ENCODE measurements around the gene PPBP.

PPBP gene, protein sequence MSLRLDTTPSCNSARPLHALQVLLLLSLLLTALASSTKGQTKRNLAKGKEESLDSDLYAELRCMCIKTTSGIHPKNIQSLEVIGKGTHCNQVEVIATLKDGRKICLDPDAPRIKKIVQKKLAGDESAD

DNA sequence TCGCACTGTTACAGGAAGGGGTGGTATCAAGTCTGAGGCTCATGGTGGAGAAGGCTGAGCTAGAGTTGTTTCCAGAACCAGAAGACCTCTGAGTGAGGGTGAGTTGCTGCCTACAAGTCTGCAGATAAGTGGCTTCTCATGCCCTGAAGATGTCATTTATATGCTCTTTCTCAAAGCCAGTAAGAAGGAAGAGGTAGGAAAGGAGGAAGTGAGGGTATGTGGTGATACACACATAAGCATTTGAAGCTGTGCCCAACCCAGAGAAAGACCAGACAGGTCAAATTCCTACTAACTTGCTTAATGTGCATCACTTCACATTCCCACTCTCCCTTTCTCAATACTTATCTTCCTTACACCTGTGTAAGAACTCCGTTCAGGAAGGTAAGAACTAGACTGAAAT lies at the start of gene PPBP:
TSS of gene PPBP (minus strand) at position 130 of the 400 bp plus-strand sequence. CDS start at position 43, 87 bp downstream.
- no peak for DNase-seq

DNA sequence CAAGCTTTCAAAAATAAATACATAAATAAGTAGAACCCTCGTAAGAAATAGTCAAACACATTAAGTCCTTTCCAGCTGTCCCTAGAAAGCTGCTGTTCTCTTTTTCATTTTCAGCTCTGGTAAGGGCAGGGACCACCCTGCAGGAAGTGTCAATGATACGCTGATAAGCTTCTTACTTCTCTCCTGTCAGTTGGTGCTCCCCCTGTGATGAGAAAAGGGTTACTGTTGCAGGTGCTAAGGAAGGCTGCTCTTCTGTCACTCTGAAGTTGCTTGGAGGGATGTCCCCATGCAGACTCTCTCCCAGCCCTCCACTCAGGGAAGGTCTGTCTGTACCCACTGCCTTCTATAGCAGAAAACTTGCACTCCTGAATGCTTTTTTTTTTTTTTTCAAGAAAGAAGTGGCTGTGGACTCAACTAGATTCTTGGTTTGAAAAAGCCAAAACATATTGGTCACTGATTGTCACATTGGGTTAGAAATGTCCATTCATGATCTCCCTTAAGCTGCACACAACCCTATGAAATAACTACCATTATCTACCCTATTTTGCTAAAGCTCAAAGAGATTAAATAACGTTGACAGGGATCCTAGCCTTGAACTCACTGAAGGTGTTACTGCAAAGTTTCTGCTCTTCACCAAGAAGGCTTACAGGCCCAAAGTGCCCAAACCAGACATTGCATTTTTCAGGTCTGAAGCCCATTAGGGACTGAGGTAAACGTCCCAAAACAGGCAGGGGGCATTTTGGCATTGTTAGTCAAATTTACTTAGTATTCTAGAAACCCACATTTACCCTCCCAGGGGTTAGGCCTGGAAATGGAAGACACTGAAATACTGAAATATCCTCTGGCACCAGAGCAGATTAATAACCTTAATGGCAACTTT lies 49.3 kb upstream of the PPBP start:
- DNase-seq: no peak

DNA sequence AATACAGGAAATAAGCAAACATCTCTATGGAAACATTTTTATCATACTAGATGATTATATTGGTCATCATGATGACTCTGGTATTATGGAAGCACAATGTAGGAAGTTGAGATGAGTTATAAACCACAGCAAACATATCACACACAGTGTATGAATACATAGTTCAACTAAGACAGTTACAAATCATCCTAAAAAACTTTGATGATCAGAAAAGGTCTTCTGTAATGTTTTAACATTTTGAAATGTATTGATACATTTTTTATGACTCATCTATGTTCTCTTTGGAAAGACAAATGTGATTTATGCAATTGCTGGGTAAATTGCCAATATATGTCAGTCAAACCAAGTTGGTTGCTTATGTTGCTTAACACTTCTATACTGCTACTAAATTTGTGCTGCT lies 45.7 kb upstream of the PPBP start:
- no peak for DNase-seq

DNA sequence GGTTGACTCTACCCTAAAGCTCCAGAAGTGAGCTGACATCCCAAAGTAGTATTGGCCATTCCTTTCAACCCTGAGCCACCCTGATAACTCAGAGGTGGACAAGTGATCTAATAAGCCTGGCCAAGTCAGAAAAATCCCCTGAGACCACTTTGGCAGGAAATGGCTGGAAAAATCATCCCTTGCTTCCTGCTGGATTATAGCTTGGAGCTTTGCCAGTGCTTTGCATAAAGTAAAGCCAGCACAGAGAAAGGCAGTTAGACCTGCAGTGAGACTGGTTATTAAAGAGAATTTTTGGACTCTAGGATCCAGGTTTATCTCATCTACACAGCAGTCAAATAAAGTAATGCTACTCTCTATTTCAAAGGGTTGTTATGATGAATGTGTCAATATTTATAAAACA lies 44.1 kb upstream of the PPBP start:
- DNase-seq: no peak

DNA sequence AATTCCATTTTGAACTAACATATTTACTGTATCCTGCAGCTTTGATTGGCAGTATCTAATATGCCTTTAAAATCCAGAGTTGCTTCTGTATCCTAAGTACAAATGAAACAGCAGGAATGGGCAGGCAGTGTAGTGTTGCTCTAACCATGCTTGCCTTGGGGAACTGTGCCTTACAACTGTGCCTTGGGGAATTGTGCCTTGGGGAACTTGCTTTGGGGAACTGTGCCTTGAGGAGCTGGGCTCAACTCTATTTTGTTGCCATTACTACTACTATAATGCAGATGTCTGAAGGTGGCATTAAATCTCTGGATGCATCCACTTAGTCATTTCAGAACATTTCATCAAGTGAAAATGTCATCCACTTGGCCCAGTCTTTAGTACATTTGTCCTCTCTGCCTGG lies 43.6 kb upstream of the PPBP start:
- no peak for DNase-seq

DNA sequence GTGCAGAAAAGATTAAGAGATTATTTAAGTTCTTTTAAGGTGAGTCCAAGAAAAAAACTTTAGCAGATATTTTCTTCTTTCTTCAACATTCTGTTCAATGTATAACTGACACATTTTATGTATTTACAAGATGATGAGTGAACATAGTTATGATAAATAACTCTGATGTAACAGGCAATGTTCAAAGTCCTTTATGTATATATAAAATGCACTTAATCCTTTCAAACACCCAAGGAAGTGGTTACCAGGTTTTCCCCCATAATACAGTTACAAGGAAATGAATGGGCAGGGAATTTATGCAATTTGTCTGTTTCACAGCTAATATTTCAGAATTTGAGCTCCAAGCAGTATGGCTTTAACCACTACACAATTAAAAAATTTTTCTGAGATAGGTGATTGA lies 42.3 kb upstream of the PPBP start:
- no peak for DNase-seq

DNA sequence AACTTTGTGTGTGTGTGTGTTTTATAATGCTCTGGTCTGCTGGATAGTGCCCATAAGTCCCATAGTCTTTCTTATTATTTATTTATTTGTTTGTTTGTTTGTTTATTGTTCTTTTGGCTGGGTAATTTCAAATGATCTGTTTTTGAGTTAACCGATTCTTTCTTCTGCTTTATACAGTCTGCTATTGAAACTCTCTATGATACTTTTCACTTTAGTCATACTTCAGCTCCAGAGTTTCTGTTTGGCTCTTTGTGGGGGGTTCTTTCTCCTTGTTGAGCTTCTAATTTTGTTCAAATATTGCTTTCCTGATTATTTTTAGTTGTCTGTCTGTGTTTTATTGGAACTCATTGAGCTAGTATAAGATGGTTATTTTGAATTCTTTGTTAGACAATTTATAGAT lies 40.5 kb upstream of the PPBP start:
- no peak for DNase-seq

DNA sequence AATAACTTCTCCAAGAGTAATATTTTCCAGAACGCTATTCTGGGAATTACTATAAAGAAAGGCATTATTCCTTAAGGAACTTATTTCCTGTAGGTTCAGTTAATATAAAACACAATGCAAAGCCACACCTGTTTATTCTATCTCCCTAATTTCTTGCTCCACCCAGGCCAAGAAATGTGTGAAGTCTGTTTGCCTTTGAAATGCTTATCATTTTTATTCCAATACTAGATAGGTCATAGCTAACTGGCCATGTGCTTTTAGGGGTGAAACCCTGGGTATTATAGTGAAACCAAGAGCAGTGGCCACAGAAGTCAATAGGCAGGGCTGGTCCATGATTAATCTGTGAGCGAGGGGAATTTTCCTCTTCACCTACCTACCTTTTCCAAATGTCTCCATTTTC lies 35.7 kb upstream of the PPBP start:
- no peak for DNase-seq

DNA sequence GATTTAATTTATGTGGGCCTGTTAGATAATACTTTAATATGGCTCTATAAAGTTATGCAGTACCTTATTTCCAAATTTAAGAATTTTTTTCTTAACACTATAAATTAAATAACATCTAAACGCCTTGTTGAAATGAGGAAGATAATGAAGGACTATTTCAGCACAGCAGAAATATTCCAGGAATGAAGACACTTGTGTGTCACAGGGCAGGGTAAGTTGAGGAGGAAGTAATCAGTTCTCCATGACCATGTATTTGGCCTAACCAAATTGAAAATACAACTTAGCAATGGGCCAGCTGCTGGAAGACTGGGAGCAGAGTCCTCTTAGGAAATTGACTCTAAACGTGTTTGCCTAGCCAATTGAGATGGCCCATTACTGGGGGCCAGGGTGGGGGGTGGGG lies 33.6 kb upstream of the PPBP start:
- no peak for DNase-seq

DNA sequence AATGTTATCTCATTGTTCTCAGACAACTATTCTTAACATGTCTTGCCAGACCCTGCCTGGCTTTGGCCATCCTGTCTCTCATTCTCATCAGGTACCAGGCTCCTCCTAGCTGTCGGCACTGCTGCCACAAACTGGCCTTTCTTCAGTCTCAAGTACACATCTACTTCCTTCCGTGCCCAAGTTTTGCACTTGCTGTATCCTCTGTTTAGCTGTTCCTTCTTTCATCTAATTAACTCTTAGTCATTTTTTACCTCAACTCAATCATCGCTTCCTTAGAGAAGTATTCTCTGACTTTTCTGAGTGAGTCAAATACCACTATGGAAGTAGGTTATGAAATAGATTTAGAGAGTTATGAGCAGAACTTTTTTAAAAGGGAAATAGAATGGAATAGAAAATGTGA lies 30.8 kb upstream of the PPBP start:
- no peak for DNase-seq

DNA sequence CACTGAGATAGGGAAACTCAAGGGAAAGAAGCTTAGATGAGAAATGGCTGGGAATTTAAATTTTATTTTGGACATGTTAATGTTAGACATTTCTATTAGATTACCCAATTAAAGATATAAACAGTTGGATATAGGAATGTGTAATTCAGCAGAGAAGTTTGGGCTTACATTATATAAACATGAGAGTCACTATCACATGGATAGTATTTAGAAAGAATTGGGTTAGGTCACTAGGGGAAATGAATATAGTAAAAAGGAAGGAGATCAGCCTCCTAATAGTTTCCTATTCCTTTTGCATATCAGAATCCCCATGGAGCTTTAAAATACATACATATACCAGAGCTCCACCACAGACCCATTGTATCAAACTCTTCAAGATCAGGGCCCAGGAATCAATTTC lies 30.1 kb upstream of the PPBP start:
- no peak for DNase-seq

DNA sequence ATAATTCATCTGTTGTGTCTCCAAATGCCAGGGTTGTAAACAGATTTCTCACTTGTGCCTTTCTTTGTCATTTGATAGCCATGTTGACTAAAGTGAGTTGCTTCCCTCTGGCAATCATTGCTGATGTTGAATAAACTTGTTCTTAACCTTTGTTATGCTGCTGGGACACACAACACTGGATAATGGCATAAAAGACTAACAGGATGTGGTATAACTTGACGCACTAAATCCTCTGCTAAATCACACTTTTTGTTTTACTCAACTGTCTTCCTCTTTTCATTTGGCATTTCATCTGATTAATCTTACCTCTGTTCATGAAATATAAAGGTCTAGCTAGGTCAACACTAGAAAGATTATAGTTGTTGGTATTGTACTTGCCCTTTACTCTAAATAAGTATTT lies 28.1 kb upstream of the PPBP start:
- DNase-seq: no peak

DNA sequence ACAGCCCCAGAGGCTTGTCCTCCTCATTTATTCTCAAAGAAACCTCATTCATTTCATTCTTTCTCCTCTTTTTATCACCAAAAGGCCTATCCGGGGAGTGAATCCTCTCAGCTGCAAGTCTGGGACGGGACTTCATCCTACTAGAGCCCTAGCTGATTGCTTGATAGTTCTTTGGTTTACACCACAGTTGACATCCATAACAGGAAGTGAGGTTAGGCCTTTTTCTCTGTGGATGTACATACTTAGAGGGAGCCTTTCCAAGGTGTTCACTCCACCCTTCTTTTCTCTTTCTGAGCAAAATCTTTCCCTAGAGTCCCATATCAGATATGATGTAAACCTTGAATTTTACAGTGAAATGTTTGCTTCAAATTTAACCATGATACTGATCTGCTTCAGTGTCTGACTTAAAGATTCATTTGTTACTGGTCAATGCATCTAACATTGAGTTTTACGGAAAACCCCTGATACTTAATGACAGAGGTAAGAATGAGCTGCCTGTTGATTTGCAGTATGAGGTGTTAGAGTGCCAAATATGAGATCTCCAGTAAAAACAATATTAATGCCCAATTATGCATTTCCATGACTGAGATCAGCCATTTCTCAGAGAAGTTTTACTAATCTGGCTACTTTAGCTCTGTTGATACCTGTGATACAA lies 27.3 kb upstream of the PPBP start:
- no peak for DNase-seq

DNA sequence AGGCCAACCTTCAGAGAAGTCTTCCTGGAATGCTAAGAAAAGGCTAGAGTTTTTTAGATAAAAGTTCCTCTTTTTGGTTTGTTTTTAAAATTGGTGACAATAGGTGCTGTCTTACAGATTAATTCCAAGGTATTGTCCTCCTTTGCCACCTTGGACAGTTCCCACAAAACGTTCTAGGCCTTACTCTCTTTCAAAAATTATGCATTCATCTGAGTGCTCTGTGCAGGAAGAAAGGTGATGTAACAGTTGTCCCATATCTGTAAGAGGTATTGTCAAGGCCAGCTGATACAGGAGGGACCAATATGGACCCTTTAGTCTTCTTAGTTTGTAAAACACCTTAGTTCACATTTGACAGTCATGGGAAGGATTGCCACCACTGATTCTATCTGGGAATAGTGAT lies 26.3 kb upstream of the PPBP start:
- no peak for DNase-seq

DNA sequence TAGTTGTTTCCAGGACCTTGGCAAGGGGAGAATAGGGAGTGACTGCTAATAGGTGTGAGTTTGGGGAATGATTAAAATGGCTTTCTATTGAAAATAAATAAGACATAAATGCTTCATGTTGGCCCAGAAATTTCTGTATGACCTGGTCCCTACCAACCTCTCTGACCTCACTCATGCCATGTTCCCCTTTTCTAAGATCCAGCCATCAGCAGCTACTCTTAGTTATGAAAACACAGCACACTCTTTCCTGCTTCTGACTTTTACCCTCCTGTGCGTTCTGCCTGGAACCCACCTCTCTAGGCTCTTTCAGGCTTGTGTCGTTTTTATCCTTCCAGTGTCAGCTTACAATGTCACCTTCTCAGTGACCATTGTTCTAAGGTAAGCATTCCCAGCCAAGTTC lies 25.3 kb upstream of the PPBP start:
- DNase-seq: no peak

DNA sequence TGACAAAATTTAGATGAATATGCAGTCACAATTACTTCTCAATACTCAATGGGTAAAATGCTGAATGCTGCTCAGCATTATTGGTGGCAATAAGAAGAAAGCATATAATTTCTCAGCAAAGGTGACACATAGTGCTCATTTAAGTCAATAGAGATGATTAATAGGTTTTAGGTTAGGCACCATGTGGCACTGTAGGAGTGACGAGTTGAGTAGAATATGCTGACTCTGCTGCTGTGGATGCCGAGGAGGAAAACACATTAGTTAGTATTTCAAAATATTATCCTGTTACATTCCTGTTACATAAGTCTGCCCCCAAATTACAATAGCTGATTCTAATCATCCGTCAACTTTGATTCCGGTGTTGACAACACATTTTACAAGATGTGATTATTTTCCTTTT lies 24.1 kb upstream of the PPBP start:
- DNase-seq: no peak

DNA sequence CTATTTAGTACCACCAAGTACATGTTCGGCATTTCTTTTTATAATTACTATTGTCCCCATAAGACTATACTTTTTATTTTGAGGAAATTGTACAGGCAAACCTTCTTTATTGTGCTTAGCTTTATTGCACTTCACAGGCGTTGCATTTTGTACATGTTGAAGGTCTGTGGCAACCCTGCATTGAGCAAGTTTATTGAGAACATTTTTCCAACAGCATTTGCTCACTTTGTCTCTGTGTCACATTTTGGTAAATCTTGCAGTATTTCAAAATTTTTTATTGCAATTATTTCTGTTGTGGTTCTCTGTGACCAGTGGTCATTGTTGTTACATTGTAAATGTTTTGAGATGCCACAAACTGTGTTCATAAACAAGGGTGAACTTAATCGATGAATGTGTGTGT lies 21.3 kb upstream of the PPBP start:
- DNase-seq: no peak

DNA sequence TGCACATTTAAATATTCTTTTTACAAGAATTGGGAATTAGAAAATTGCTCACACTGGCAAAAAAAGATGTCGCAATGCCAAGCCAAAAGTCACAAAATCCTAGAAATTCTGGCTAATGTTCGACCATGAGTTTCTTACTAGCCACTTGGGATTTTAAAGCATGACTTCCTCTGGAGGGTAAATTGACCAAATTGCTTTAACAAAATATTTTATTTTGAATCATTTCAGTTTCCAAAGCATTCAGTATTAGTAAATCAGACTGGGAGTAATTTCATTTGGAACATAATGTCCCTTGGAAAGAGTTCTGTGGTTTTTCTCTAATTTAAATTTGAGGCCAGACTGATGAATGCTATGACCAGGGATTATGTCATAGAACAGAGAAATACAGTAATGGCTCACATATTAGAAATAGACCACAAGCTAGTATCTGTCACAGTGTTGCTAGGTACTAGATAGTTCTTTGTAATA lies 18.1 kb upstream of the PPBP start:
- DNase-seq: no peak

DNA sequence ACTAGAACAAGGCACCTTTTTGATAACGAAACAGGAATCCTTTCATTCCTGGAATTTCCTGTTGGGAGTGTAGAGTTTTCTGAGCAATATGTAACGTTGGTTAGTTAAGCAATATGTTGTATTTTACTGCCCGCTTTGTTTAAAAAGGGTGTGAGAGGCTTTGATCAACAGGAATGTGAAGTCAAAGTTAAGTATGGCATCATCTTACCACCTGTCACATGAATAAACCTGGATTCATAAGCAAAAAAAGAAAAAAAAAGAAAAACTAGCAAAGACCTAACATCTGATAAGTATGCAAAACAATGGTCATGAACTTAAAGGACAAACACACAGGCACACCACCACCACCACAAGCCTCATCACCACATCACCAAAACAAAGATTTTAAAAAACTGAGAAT lies 17.5 kb upstream of the PPBP start:
- no peak for DNase-seq

DNA sequence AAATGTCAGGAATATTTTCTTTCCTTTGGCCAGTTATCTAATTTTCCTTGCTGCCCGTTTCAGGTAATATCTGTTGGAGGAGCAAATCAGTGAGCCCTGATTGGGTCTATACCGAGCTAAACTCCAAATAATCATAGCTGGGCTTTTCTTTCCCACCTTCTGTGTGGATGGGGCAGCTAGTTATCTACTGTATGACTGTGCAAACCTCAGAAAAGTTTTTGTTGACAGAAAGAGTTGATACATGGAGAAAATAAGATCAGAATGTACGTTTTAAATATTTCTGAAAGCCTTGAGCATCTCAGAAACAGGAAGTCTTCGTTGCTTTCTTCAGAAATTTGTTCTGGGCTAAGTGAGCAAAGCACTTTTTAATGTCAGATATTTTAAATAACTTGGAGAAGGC lies 16.7 kb upstream of the PPBP start:
- DNase-seq: no peak

DNA sequence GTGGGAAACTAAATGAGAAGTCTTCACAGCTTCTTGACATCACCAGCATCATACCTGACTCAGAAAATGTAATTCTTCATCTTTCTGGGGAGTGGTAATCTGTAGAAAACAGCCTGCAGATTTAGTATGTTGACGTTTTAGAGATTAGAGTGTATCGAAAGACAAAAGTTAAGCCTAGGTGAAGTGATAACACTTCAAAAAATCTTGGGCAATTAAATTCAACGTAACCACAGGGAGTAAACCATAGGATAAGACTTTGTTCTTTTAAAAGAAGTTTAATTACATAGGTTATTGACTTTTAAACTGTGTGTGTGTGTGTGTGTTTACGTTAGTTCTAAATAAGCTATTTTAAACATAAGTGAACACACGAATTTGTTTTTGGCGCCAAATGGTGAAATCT lies 12.3 kb upstream of the PPBP start:
- DNase-seq: no peak

DNA sequence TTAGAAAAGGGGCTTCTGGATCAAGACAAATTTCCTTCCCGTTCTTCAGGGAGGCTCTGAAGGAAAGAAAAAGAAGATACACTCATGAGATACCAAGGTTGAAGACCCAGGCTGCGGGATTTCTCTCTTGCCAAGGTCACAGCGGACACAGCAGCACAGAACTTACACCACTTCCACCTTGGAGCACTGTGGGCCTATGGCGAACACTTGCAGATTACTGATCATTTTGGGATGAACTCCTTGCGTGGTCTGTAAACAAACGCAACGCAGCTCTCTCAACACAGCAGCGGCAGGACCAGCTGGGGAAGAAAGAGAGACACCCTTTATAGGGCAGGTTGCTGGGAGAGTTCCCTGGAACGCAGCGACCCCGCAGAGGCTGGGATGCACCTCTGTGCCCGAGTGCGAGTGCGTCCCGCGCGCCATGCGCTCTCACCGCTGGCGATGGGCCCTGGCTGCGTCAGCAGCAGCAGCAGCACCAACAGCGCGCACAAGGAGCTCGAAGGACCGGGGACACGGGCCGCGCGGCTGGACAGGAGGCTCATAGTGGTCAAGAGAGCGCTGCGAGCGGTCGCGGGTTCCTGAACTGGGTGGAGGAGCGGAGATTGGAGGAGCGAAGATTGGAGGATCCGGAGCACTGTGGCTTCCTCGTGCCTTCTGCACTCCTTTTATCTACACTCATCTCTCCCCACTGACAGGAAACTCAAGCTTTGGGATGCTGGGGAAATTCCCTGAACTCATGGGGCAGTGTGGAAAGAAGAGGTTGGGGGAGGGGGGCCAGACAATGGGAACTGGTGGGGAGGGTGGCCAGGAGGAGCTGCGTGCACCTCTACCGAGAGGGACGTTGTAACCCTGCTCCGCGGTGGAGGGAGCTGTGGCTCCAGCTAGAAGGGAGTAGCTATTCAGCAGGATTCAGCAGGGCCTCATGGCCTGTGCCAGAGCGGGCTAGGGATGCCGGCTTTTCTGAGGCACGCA lies 10.3 kb upstream of the PPBP start, which contains the start of gene CXCL5:
TSS of gene CXCL5 (minus strand) at position 638 of the 972 bp plus-strand sequence. CDS start at position 542, 96 bp downstream.
- no peak for DNase-seq

DNA sequence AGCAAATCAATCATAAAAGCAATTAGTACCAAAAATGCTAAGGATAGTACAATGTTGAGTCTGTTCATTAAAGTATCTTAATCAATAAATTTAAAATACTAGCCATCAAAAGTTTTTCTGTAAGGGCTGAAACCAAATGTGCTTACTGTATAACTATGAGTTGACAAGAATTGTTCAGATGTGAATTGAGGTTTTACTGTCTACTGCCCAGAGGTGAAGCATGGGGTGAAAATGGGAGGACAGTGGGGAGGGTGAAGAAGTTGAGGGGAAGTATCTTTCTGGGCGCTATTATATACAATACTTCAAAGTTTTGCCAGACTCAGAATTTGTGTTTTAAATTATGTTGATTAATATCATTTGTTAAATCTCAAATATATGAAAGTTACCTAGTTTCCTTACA lies 4.1 kb upstream of the PPBP start:
- no peak for DNase-seq

Measured in activated T-cell treated with anti-CD3 and anti-CD28 coated beads for 4 hours (primary cell).